IPS DF 6.9 (cell line): ENCODE results near the gene DCUN1D1.

ENCODE experiments used
- DNase-seq: peaks from one replicate; pipeline ENCODE4 v3.0.0-alpha.2; 2013; ENCODE audit warnings: low read depth, low spot score
- H3K27ac ChIP-seq: one replicate; pipeline ENCODE4 v1.5.1; 2013; ENCODE audit warnings: low read length, control low read depth
- H3K27me3 ChIP-seq: 2 replicates; pipeline ENCODE4 v1.6.1; 2013; ENCODE audit warnings: mild to moderate bottlenecking, low read length; ENCODE audit not compliant: control insufficient read depth, insufficient read depth
- H3K36me3 ChIP-seq: 2 replicates; pipeline ENCODE4 v1.6.1; 2013; ENCODE audit warnings: low read length; ENCODE audit not compliant: control insufficient read depth, insufficient read depth
- H3K4me1 ChIP-seq: 2 replicates; pipeline ENCODE4 v1.6.1; 2013; ENCODE audit warnings: low read length; ENCODE audit not compliant: control insufficient read depth, insufficient read depth
- H3K4me3 ChIP-seq: 2 replicates; pipeline ENCODE4 v1.5.1; 2013; ENCODE audit warnings: mild to moderate bottlenecking, low read length
- H3K9me3 ChIP-seq: 2 replicates; pipeline ENCODE4 v1.6.1; 2013; ENCODE audit warnings: low read length, inconsistent platforms; ENCODE audit not compliant: control insufficient read depth, insufficient read depth
- WGBS: extraction: QIAGEN DNeasy Blood & Tissue Kit; methylation state at CpG from one replicate; pipeline ENCODE4 v1.1.7; 2013; ENCODE audit warnings: mixed read lengths, missing lambda C conversion rate; ENCODE audit not compliant: insufficient read length, insufficient coverage; 5-methylcytosine and 5-hydroxymethylcytosine counted together

Gene DCUN1D1

GRCh38 chr3:182973047-182973446 lies 7.3 kb downstream of the DCUN1D1 start:
- no peaks in the 10 kb centered on the region for H3K36me3 ChIP-seq
- no peak for DNase-seq
- H3K4me1 ChIP-seq, result no peaks in the 10 kb centered on the region
- WGBS, result no CpG with 5 or more reads among the region's 5 CpGs
- H3K27me3 ChIP-seq, result no peaks in the 10 kb centered on the region
- H3K27ac ChIP-seq, result no peak overlapping the region
- H3K4me3 ChIP-seq, result no peak overlapping the region
- H3K9me3 ChIP-seq, result no peaks in the 10 kb centered on the region

DNA sequence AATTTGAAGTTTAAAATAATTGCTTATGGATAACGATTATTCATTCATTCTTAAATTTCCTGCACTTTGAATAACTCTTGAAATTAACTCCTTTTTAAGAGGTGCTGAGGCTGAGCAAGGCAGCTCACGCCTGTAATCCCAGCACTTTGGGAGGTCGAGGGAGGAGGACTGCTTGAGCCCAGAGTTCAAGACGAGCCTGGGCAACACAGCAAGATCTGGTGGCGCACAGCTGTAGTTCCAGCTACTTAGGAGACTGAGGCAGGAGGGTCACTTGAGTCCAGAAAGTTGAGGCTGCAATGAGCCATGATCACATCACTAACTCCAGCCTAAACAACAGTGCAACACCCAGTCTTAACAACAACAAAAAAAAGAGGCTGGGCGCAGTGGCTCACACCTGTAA lies 8.0 kb downstream of the DCUN1D1 start:
- Histone ChIP-seq H3K4me1 (no peaks in the 10 kb centered on the region), H3K27me3 (no peaks in the 10 kb centered on the region), H3K4me3 (no peak overlapping the region), H3K27ac (no peak overlapping the region), H3K36me3 (no peaks in the 10 kb centered on the region), H3K9me3 (no peaks in the 10 kb centered on the region)
- DNase-seq, result no peak
- WGBS, result no CpG with 5 or more reads among the region's 6 CpGs

DNA sequence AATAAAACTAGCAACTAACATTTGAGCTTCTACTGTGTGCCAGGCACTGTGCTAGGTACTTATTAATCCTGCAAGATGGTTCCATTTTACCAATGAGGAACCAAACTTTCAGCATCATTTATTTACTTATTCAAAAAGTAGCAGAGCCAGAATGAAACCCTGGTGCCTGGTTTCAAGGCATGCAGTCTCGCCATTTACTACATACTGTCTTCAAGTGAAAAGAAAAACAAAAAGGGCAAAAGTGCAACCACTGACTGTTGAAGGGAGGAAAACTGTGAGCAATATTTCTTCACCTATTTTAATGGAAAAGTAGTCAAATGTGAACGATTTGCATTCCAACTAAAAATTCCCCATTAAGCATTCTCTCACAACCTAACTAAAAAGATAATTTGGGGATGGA lies 8.7 kb downstream of the DCUN1D1 start:
- Histone ChIP-seq H3K27me3 (no peaks in the 10 kb centered on the region), H3K36me3 (no peaks in the 10 kb centered on the region), H3K4me1 (no peaks in the 10 kb centered on the region), H3K4me3 (no peak overlapping the region), H3K27ac (no peak overlapping the region), H3K9me3 (no peaks in the 10 kb centered on the region)
- no peak for DNase-seq
- no CpG with 5 or more reads among the region's 2 CpGs for WGBS

GRCh38 chr3:182970811-182971418 lies 9.4 kb downstream of the DCUN1D1 start:
- no CpG with 5 or more reads among the region's 3 CpGs for WGBS
- Histone ChIP-seq H3K27ac (no peak overlapping the region), H3K9me3 (no peaks in the 10 kb centered on the region), H3K27me3 (no peaks in the 10 kb centered on the region), H3K4me1 (no peaks in the 10 kb centered on the region), H3K36me3 (no peaks in the 10 kb centered on the region), H3K4me3 (no peak overlapping the region)
- no peak for DNase-seq

- Histone ChIP-seq H3K27ac (no peak overlapping the region), H3K4me3 (no peak overlapping the region), H3K27me3 (no peaks in the 10 kb centered on the region), H3K36me3 (no peaks in the 10 kb centered on the region), H3K4me1 (no peaks in the 10 kb centered on the region), H3K9me3 (no peaks in the 10 kb centered on the region)
- WGBS, result no CpG with 5 or more reads among the region's 7 CpGs
- no peak for DNase-seq
Observed at GRCh38 chr3:182969853-182970252, 10.5 kb downstream of the DCUN1D1 start.

- H3K9me3 ChIP-seq, result no peaks in the 10 kb centered on the region
- no peak for DNase-seq
- H3K4me3 ChIP-seq, result no peak overlapping the region
- H3K4me1 ChIP-seq, result no peaks in the 10 kb centered on the region
- no peak overlapping the region for H3K27ac ChIP-seq
- no peaks in the 10 kb centered on the region for H3K27me3 ChIP-seq
- no peaks in the 10 kb centered on the region for H3K36me3 ChIP-seq
Observed at GRCh38 chr3:182969277-182969676, 11.1 kb downstream of the DCUN1D1 start.

- WGBS, result 100% methylated on average over 1 of the region's 6 CpGs
- no peak overlapping the region for H3K27ac ChIP-seq
- no peak for DNase-seq
Observed at GRCh38 chr3:182967218-182968204, 12.8 kb downstream of the DCUN1D1 start.

DNA sequence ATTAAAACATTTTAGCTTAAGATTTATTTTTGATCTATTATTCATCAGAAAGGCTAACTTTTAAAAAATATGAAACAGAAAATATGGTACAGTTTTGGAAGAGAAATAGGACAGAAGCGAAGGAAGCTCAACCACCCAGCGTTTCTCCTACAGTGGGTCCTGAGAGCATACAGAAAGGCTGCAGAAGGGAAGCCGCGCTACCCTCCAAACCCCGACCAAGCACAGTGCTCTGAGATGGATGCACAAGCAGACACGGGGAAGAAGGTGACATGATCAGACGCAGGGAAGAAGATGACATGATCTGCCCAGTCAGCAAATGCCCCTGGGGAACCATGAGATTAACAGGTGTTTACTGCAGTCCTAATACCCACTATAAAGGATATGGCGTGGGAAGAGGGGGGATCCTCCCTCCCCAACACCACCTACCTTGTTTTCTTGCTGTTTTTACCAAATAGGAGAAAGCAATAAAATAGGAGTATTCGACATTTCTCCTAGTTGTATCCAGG lies 14.4 kb downstream of the DCUN1D1 start:
- peaks cover 3% of the 10 kb centered on the region; the same call in 1 of the 2 replicates for H3K36me3 ChIP-seq
- H3K27ac ChIP-seq, result no peak overlapping the region
- no peaks in the 10 kb centered on the region for H3K27me3 ChIP-seq
- no peak overlapping the region for H3K4me3 ChIP-seq
- H3K4me1 ChIP-seq, result no peaks in the 10 kb centered on the region
- DNase-seq, result no peak
- no peaks in the 10 kb centered on the region for H3K9me3 ChIP-seq
- WGBS, result no CpG with 5 or more reads among the region's 9 CpGs

More at GRCh38 chr3:182967218-182968204, 12.8 kb downstream of the DCUN1D1 start:
- Histone ChIP-seq H3K4me3 (no peak overlapping the region), H3K27me3 (no peaks in the 10 kb centered on the region), H3K9me3 (no peaks in the 10 kb centered on the region), H3K4me1 (no peaks in the 10 kb centered on the region), H3K36me3 (no peaks in the 10 kb centered on the region)

GRCh38 chr3:182964179-182964578 lies 16.2 kb downstream of the DCUN1D1 start:
- Histone ChIP-seq H3K4me3 (no peak overlapping the region), H3K36me3 (peaks cover 3% of the 10 kb centered on the region; the same call in 1 of the 2 replicates), H3K4me1 (peaks cover 3% of the 10 kb centered on the region), H3K27ac (no peak overlapping the region), H3K27me3 (no peaks in the 10 kb centered on the region), H3K9me3 (no peaks in the 10 kb centered on the region)
- WGBS, result no CpG with 5 or more reads among the region's 1 CpG
- DNase-seq, result no peak

DNA sequence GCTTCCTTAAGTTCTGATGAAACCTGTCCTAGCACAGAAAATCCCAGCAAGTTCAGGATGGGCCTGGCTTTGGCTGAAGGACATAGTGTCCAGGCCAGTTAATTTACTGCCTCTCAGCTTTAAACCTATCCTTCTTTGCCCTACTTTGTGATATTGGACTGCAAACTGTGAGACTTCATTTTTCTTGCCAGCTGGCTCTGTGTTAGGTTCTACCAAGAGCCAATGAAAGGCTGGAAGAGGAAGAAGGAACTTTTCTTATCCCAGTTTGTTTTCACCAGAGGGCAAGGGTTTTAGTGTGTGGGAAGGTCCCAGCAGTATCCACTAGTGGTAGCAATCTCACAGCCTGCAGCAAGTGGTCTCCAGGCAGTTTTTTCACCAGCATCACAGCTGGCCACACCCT lies 18.2 kb downstream of the DCUN1D1 start:
- no peak for DNase-seq

More for the DNA sequence above, 18.2 kb downstream of the DCUN1D1 start:
- Histone ChIP-seq H3K4me1 (peaks cover 3% of the 10 kb centered on the region), H3K9me3 (no peaks in the 10 kb centered on the region), H3K4me3 (no peak overlapping the region), H3K27ac (no peak overlapping the region), H3K27me3 (no peaks in the 10 kb centered on the region), H3K36me3 (peaks cover 3% of the 10 kb centered on the region; the same call in 1 of the 2 replicates)
